ENCODE data around the gene USP14.

USP14 gene

DNA sequence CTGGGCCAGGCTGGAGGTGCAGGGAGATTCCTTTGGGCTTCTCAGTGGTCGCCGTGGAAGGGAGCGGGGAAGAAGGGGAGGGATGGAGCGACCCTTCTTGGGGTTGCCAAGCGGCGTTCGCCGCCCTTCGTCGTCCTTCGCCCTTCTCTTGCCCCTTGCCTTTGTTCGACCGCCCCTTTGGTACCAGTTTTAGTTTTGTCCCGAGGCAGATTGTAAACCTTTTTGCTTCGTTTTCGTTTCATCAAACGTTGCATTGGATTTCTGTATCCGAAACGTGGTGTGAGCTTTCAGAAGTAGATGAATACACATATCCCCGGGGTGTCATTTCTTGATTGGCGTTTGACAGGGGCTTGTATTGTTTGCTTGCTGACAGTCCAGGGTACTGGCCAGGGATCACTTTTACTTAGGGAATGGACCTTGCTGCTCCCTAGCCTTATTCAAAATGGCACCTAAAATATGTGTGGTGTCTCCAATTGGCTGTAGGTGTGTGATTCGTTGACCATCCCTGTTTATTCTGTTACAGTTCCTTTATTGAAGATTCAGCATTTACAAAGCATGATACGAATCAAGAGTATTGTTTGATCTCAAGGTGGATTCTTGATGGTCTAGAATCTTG is 788 bp downstream of the USP14 start:
- in situ Hi-C loops (cut with HindIII; ENCODE audit: low sequenced_read_pairs), result no loop called here

DNA sequence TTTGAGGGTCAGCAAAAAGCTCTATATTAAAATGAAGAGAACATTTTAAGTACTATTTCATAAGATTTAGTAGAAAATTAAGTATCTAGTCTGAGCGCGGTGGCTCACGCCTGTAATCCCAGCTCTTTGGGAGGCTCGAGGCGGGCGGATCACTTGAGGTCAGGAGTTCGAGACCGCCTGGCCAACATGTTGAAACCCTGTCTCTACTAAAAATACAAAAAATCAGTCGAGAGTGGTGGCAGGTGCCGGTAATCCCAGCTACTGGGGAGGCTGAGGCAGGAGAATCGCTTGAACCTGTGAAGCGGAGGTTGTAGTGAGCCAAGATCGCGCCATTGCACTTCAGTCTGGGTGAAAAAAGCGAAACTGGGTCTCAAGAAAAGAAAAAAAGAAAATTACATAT is 1.6 kb downstream of the USP14 start:
- in situ Hi-C loops (cut with HindIII; ENCODE audit: low sequenced_read_pairs), result no loop called here

DNA sequence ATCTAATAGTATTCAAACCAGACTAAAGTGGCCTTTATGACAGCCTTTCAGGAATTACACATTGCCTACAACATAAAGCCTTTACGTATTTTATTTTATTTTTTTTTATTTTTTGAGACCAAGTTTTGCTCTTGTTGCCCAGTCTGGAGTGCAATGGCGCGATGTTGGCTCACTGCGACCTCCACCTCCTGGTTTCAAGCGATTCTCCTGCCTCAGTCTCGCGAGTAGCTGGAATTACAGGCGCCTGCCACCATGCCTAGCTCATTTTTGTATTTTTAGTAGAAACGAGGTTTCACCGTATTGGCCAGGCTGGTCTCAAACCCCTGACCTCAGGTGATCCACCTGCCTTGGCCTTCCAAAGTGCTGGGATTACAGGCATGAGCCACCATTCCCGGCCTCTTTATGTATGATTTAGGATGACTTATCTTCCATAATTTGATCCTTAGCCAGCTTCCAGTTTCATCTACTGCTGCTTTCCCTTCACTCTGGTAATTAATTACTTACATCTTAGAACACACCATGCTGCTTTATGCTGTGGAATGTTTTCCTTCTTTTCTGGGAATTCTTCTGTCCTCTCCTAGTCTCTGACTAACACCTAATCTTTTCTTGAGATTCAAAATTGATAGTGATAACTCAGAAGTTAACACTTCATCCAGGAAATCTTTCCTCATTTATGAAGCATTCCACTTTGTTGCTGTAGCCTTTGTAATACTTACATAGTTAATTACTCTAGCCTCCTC is 2.6 kb downstream of the USP14 start:
- in situ Hi-C loops (cut with HindIII; ENCODE audit: low sequenced_read_pairs), result no loop called here

DNA sequence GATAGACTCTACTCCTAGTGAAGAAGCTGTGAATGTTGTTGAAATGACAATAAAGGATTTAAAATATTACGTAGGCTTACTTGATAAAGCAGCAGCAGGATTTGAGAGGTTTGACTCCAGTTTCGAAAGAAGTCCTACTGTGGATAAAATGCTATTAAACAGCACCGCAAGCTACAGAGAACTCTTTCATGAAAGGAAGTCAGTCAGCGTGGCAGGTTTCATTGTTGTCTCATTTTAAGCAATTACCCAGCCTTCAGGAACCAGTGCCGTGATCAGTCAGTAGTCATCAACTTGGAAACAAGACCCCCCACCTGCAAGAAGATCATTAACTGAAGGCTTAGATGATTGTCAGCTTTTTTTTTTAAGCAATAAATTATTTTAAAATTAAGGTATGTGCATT is 14.0 kb downstream of the USP14 start:
- in situ Hi-C loops (cut with HindIII; ENCODE audit: low sequenced_read_pairs), result no loop called here

- in situ Hi-C loops (cut with HindIII; ENCODE audit: low sequenced_read_pairs), result no loop called here
These were observed 21.1 kb downstream of the USP14 start for GRCh38 chr18:179499-179898.

GRCh38 chr18:181711-182110 is 23.4 kb downstream of the USP14 start:
- in situ Hi-C loops (cut with HindIII; ENCODE audit: low sequenced_read_pairs), result no loop called here

- in situ Hi-C loops (cut with HindIII; ENCODE audit: low sequenced_read_pairs), result no loop called here
These were observed 25.4 kb downstream of the USP14 start for GRCh38 chr18:183769-184168.

- in situ Hi-C loops (cut with HindIII; ENCODE audit: low sequenced_read_pairs), result no loop called here
These were observed 30.9 kb downstream of the USP14 start for GRCh38 chr18:189254-189653.

DNA sequence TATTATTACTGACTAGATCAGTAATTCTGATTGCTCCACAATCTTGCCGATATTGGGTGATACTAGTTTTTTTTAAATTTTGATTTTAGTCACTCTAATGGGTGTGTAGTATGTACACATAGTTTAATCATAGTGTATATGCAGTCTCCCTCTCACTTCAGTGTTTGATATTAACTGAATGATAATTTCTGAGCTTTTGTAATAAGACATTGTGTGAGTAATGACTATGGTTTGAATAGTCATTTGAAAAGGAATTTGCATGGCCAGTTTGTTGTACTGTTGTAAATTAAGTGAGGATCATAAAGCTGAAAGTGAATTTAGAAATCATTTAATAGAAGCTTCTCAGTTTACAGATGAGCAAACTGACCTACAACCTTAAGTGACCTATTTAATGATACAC is 33.4 kb downstream of the USP14 start:
- in situ Hi-C loops (cut with HindIII; ENCODE audit: low sequenced_read_pairs), result no loop called here

DNA sequence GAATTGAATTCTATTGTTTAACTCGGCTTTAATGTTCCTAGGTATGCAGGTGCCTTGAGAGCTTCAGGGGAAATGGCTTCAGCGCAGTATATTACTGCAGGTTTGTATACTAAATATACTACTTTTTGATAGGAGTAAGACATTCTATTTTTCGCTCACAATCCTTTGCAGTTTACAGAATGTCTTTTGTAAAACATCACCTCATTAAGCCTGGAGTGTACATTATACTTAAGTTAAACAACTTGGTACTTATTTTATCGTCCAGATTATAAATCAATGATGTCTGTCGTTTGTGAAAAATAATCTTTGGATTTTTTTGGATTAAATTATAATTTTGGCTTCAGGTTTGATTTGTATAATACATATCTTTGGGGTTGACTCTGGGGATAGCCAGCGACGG is 34.4 kb downstream of the USP14 start:
- in situ Hi-C loops (cut with HindIII; ENCODE audit: low sequenced_read_pairs), result no loop called here

DNA sequence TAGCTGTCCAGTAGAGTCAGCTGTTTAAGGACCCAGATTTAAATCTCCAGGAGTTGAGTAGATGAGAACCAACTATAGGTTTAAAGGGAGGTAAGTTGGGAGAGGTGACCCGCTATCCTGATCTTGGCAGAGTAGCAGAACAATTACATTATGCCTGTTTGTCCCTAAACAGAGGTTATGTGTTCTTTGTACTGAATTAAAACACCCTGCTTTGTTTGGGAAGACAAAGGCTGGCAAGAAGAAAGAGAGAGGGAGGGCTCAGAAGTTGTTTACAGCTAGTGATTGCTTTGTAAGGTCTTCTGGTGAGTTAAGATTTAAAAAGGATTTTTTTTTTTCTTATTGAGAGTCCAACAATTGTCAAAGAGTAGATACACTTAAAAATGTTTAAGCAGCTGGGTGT is 37.3 kb downstream of the USP14 start:
- in situ Hi-C loops (cut with HindIII; ENCODE audit: low sequenced_read_pairs), result no loop called here

- in situ Hi-C loops (cut with HindIII; ENCODE audit: low sequenced_read_pairs), result no loop called here
These were observed 40.9 kb downstream of the USP14 start for GRCh38 chr18:199214-199613.

- in situ Hi-C loops (cut with HindIII; ENCODE audit: low sequenced_read_pairs), result no loop called here
These were observed 41.4 kb downstream of the USP14 start for GRCh38 chr18:199768-200167.

DNA sequence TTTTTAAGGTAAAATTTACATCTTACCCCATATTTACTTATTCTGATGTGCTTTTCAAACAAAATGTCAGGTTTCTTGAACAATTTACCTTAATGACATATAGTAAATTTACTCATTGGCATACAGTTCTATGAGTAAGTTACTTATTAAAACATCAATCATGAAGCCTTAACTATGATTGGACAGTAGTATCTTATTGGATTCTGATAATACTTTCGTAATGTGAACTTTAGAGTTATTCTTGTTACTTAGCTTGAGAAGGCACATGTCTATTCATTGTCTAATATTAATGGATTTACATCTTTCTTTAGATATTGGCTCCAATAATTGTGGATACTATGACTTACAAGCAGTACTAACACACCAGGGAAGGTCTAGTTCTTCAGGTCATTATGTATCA is 51.7 kb downstream of the USP14 start:
- in situ Hi-C loops (cut with HindIII; ENCODE audit: low sequenced_read_pairs), result no loop called here

GRCh38 chr18:210733-211132 is 52.4 kb downstream of the USP14 start:
- in situ Hi-C loops (cut with HindIII; ENCODE audit: low sequenced_read_pairs), result no loop called here

DNA sequence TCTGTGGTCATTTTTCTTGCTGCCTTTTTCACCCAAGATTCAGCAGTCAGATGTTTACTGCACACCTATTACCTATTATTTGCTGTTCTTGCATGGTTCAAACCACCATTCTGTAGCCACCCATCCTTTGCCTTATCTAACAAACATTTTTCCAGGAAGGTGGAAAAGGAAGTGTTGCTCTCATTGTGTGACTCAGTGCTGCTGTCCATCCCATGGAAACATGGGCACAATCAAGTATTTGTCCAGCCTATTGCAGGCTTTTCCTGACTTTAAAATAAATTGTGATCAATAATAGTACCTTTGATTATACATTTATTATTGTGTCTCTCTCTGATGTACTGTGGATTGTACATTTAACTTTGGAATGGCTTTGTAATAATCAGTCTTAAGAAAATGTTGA is 53.2 kb downstream of the USP14 start:
- in situ Hi-C loops (cut with HindIII; ENCODE audit: low sequenced_read_pairs), result no loop called here

- in situ Hi-C loops (cut with HindIII; ENCODE audit: low sequenced_read_pairs), result no loop called here
These were observed 54.4 kb downstream of the USP14 start for GRCh38 chr18:212780-213179.

- in situ Hi-C loops (cut with HindIII; ENCODE audit: low sequenced_read_pairs), result no loop called here
These were observed 55.1 kb downstream of the USP14 start for GRCh38 chr18:213505-213904.

DNA sequence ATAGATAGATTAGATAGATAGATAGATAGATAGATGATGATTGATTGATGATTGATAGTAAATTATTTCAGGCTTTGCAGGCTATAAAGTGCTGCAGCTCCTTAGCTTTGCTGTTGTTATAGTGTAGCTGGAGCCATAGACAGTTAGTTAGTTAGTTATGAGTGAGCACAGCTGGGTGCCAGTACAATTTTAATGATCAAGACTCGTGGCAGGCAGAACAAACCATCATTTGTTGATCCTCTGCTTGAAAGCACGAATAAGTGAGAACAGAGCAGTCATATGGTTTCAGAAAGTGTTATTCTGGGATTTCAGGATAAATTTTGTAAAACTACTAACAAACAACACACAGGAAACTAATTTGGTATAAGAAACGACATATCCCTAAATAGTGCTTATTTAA is 55.6 kb downstream of the USP14 start:
- in situ Hi-C loops (cut with HindIII; ENCODE audit: low sequenced_read_pairs), result no loop called here

- in situ Hi-C loops (cut with HindIII; ENCODE audit: low sequenced_read_pairs), result no loop called here
These were observed 57.2 kb downstream of the USP14 start for GRCh38 chr18:215448-216010.

GRCh38 chr18:217532-218336 is 59.4 kb downstream of the USP14 start:
- in situ Hi-C loops (cut with HindIII; ENCODE audit: low sequenced_read_pairs), result no loop called here

GRCh38 chr18:220708-221107 is 62.4 kb downstream of the USP14 start:
- in situ Hi-C loops (cut with HindIII; ENCODE audit: low sequenced_read_pairs), result no loop called here

Data from DLD1 (cell line).